Bronchial epithelial cell (primary cell): ENCODE results near the gene PCSK5. TPM values are rescaled to one million over a fixed set of nuclear protein-coding genes. Genes with fewer than 3 reads are reported as not detected.

Experiments
- DNase-seq: peaks from one replicate; pipeline ENCODE4 v3.0.0-alpha.2; 2010; ENCODE audit warnings: low read depth
- FAIRE-seq: peaks from 2 replicates; lab custom pipeline; 2011; peaks lifted over from hg19 to GRCh38; lab: Jason Lieb, UNC
- H3K27me3 ChIP-seq: 2 replicates; pipeline ENCODE4 v1.5.1; 2011; ENCODE audit warnings: low read length; ENCODE audit not compliant: control insufficient read depth, insufficient read depth
- H3K36me3 ChIP-seq: 2 replicates; pipeline ENCODE4 v1.5.1; 2011; ENCODE audit warnings: low read length; ENCODE audit not compliant: control insufficient read depth, insufficient read depth
- H3K4me3 ChIP-seq: 2 replicates; pipeline ENCODE4 v1.5.1; 2011; ENCODE audit warnings: mild to moderate bottlenecking, low read depth, low read length, control low read depth
- CTCF ChIP-seq: IDR thresholded peaks from 2 replicates; pipeline ENCODE4 v1.5.1; 2011; ENCODE audit warnings: mild to moderate bottlenecking, moderate library complexity, low read length, control low read depth, inconsistent platforms; ENCODE audit not compliant: insufficient read depth, severe bottlenecking
- total RNA-seq: library from RNA; depleted of rRNA; stranded (reverse); fragments of >200 nt; gene quantifications from 2 replicates; pipeline ENCODE4 v1.2.1, GENCODE V29; 2014

Gene PCSK5
- total RNA-seq, 1 donor from 2014 or later: 4.2 TPM

- H3K36me3 ChIP-seq: no peaks in the 10 kb centered on the region
- FAIRE-seq (no peak), DNase-seq (no peak)
- H3K27me3 ChIP-seq: no peaks in the 10 kb centered on the region
- TF ChIP-seq CTCF: no peak
- H3K4me3 ChIP-seq: no peak overlapping the region
These were observed 127.8 kb downstream of the PCSK5 start for GRCh38 chr9:76018235-76018634.

GRCh38 chr9:76018761-76019160, 128.3 kb downstream of the PCSK5 start:
- H3K27me3 ChIP-seq: no peaks in the 10 kb centered on the region
- no peaks in the 10 kb centered on the region for H3K36me3 ChIP-seq
- DNase-seq: no peak
- no peak overlapping the region for H3K4me3 ChIP-seq
- FAIRE-seq: no peak
- no peak for TF ChIP-seq CTCF

- H3K36me3 ChIP-seq: no peaks in the 10 kb centered on the region
- H3K27me3 ChIP-seq: no peaks in the 10 kb centered on the region
- H3K4me3 ChIP-seq: no peak overlapping the region
- no peak for TF ChIP-seq CTCF
- FAIRE-seq (no peak), DNase-seq (no peak)
These were observed 130.2 kb downstream of the PCSK5 start for GRCh38 chr9:76020652-76021051.

- TF ChIP-seq CTCF: no peak
- Histone ChIP-seq H3K4me3 (no peak overlapping the region), H3K36me3 (no peaks in the 10 kb centered on the region), H3K27me3 (no peaks in the 10 kb centered on the region)
- FAIRE-seq (no peak), DNase-seq (no peak)
These were observed 131.8 kb downstream of the PCSK5 start for GRCh38 chr9:76022317-76022716.

- Histone ChIP-seq H3K27me3 (no peaks in the 10 kb centered on the region), H3K4me3 (no peak overlapping the region), H3K36me3 (no peaks in the 10 kb centered on the region)
- DNase-seq (no peak), FAIRE-seq (no peak)
- TF ChIP-seq CTCF: no peak
These were observed 133.3 kb downstream of the PCSK5 start for GRCh38 chr9:76023715-76024195.

GRCh38 chr9:76025286-76025685, 134.8 kb downstream of the PCSK5 start:
- FAIRE-seq (no peak), DNase-seq (no peak)
- no peak for TF ChIP-seq CTCF
- no peaks in the 10 kb centered on the region for H3K36me3 ChIP-seq
- no peaks in the 10 kb centered on the region for H3K27me3 ChIP-seq
- H3K4me3 ChIP-seq: no peak overlapping the region
